OCI-LY3 (cell line): ENCODE measurements around the gene ERCC5.

Experiments used
- H2AFZ ChIP-seq: fragments of 200-600, 300-600 bp; shearing (Covaris generic); 2 replicates; pipeline ENCODE4 v1.6.0; 2014; ENCODE audit warnings: antibody characterized with exemption, low read depth, low read length
- H3K27ac ChIP-seq: fragments of 200-600, 300-600 bp; sonication (generic); 2 replicates; pipeline ENCODE4 v1.5.1; 2014; ENCODE audit warnings: mild to moderate bottlenecking, low read length, moderate library complexity, mixed read lengths
- H3K27me3 ChIP-seq: fragments of 200-600, 300-600 bp; sonication (generic); 2 replicates; pipeline ENCODE4 v1.6.1; 2014; ENCODE audit warnings: low read depth, low read length, mixed read lengths
- H3K36me3 ChIP-seq: fragments of 200-600, 300-600 bp; sonication (generic); replicated peaks from 2 replicates; pipeline ENCODE3; 2014; ENCODE audit warnings: low read depth, low read length, mixed read lengths
- H3K4me1 ChIP-seq: fragments of 300-600, 200-600 bp; sonication (generic); 2 replicates; pipeline ENCODE4 v1.6.1; 2014; ENCODE audit warnings: low read length, mixed read lengths
- H3K4me2 ChIP-seq: fragments of 200-600, 300-600 bp; sonication (generic); 2 replicates; pipeline ENCODE4 v1.6.1; 2014; ENCODE audit warnings: low read length, mixed read lengths
- H3K4me3 ChIP-seq: fragments of 300-600, 200-600 bp; sonication (generic); 2 replicates; pipeline ENCODE4 v1.5.1; 2014; ENCODE audit warnings: antibody characterized with exemption, mild to moderate bottlenecking, low read length, moderate library complexity
- H3K79me2 ChIP-seq: fragments of 300-600, 200-600 bp; shearing (Covaris generic); 2 replicates; pipeline ENCODE4 v1.6.1; 2014; ENCODE audit warnings: mild to moderate bottlenecking, low read length, mixed read lengths
- H3K9ac ChIP-seq: fragments of 300-600, 200-600 bp; shearing (Covaris generic); 2 replicates; pipeline ENCODE4 v1.6.0; 2014; ENCODE audit warnings: mild to moderate bottlenecking, low read length, moderate library complexity
- H3K9me3 ChIP-seq: fragments of 200-600, 300-600 bp; shearing (Covaris generic); 2 replicates; pipeline ENCODE4 v1.6.1; 2014; ENCODE audit warnings: low read length, mixed read lengths; ENCODE audit not compliant: insufficient read depth
- H4K20me1 ChIP-seq: fragments of 200-600, 300-600 bp; sonication (generic); 2 replicates; pipeline ENCODE4 v1.6.1; 2016; ENCODE audit warnings: low read length, mixed read lengths; ENCODE audit not compliant: insufficient read depth
- CTCF ChIP-seq: fragments of 200-600, 300-600 bp; sonication (generic); IDR thresholded peaks from 2 replicates; pipeline ENCODE4 v1.5.1; 2014; ENCODE audit warnings: antibody characterized with exemption, low read length, low read depth
- EZH2phosphoT487 ChIP-seq: fragments of 200-600 bp; shearing (Covaris generic); IDR thresholded peaks from 2 replicates; pipeline ENCODE4 v1.6.1; 2018; ENCODE audit warnings: antibody characterized with exemption, mixed run types, low read depth

ERCC5 gene

GRCh38 chr13:102872131-102872530 lies 26.3 kb downstream of the ERCC5 start:
- no peak overlapping the region for H3K27ac ChIP-seq
- no peak overlapping the region for H3K4me2 ChIP-seq
- peaks cover 77% of the 10 kb centered on the region for H3K36me3 ChIP-seq
- H3K27me3 ChIP-seq = no peaks in the 10 kb centered on the region
- no peak overlapping the region for H3K4me3 ChIP-seq
- H3K9me3 ChIP-seq = no peaks in the 10 kb centered on the region
- no peaks in the 10 kb centered on the region for H3K4me1 ChIP-seq
- H2AFZ ChIP-seq = no peak overlapping the region
- H4K20me1 ChIP-seq = peaks cover 8% of the 10 kb centered on the region; the same call in 1 of the 2 replicates
- no peak for TF ChIP-seq EZH2phosphoT487
- TF ChIP-seq CTCF = no peak
- no peak overlapping the region for H3K9ac ChIP-seq
- peaks cover 6% of the 10 kb centered on the region for H3K79me2 ChIP-seq

DNA sequence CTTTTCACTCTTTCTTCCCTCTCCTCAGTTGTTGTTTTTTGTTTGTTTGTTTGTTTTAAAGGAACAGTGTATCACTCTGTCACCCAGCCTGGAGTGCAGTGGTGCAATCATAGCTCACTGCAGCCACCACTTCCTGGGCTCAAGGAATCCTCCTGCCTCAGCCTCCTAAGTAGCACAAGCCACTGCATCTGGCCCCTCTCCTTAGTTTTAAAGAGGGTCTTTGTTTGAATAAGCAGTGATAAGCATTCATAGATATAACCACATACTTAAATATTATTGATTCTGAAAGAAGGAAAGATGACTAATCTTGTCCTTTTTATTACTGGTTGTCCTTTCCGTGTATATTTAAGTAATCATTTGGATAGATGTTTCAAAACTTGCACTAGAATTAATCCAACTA lies 26.7 kb downstream of the ERCC5 start:
- Histone ChIP-seq H3K27me3 (no peaks in the 10 kb centered on the region), H4K20me1 (peaks cover 8% of the 10 kb centered on the region; the same call in 1 of the 2 replicates), H3K9ac (no peak overlapping the region), H3K79me2 (peaks cover 6% of the 10 kb centered on the region), H3K36me3 (peaks cover 76% of the 10 kb centered on the region), H3K9me3 (no peaks in the 10 kb centered on the region), H3K27ac (no peak overlapping the region), H2AFZ (no peak overlapping the region), H3K4me3 (no peak overlapping the region), H3K4me1 (no peaks in the 10 kb centered on the region), H3K4me2 (no peak overlapping the region)
- no peak for TF ChIP-seq CTCF
- no peak for TF ChIP-seq EZH2phosphoT487

DNA sequence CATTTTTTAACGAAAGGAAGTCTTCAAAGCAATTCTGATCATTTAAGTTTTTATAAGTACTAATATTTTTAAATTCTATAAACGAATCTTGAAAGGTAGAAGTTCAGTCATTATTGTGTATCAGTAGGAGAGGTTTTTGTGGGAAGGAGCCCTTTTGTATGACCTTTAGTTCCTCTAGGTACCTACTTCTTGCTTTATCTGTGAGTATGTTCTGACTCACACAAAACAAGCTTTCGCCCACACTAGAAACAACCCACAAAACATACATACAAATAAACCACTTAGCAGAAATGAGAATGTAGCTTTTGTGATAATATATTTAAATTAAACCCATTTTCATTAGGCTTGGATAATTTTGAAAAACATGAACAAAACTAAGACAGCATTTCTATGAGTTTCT lies 27.8 kb downstream of the ERCC5 start:
- Histone ChIP-seq H3K4me3 (no peak overlapping the region), H3K27ac (no peak overlapping the region), H3K27me3 (no peaks in the 10 kb centered on the region), H2AFZ (no peak overlapping the region), H3K4me1 (no peaks in the 10 kb centered on the region), H3K4me2 (no peak overlapping the region), H3K9ac (no peak overlapping the region), H3K79me2 (peaks cover 6% of the 10 kb centered on the region), H3K9me3 (no peaks in the 10 kb centered on the region), H3K36me3 (peaks cover 76% of the 10 kb centered on the region), H4K20me1 (peaks cover 8% of the 10 kb centered on the region; the same call in 1 of the 2 replicates)
- TF ChIP-seq EZH2phosphoT487 (no peak), CTCF (no peak)

DNA sequence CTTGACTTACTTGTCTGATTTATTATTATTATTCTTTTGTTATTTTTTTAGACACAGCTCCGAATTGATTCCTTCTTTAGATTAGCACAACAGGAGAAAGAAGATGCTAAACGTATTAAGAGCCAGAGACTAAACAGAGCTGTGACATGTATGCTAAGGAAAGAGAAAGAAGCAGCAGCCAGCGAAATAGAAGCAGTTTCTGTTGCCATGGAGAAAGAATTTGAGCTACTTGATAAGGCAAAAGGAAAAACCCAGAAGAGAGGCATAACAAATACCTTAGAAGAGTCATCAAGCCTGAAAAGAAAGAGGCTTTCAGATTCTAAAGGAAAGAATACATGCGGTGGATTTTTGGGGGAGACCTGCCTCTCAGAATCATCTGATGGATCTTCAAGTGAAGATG lies 29.4 kb downstream of the ERCC5 start:
- H3K36me3 ChIP-seq = peaks cover 67% of the 10 kb centered on the region
- H3K9me3 ChIP-seq = no peaks in the 10 kb centered on the region
- no peak overlapping the region for H2AFZ ChIP-seq
- H3K27me3 ChIP-seq = no peaks in the 10 kb centered on the region
- no peaks in the 10 kb centered on the region for H3K4me1 ChIP-seq
- no peak overlapping the region for H3K4me2 ChIP-seq
- no peak for TF ChIP-seq EZH2phosphoT487
- TF ChIP-seq CTCF = no peak
- no peak overlapping the region for H3K9ac ChIP-seq
- H3K4me3 ChIP-seq = no peak overlapping the region
- H4K20me1 ChIP-seq = peaks cover 6% of the 10 kb centered on the region; the same call in 1 of the 2 replicates
- no peak overlapping the region for H3K27ac ChIP-seq
- peaks cover 6% of the 10 kb centered on the region for H3K79me2 ChIP-seq
